H1 (cell line): Measurements from ENCODE around the gene RNF212B. TPM values are rescaled to one million over a fixed set of nuclear protein-coding genes. Genes with fewer than 3 reads are reported as not detected.
A peak's percentile ranks its signal among the peaks of the same experiment; 100 is the strongest.

Experiments
- CTCF ChIA-PET: fragments of 300-600 bp; sonication (Branson Sonifier 250); formaldehyde crosslinking; loops from one replicate; lab custom pipeline; 2021; ENCODE audit not compliant: partially characterized antibody; lab: Charles Lee
- POLR2A ChIA-PET: fragments of 300-600 bp; sonication (Branson Sonifier 250); formaldehyde crosslinking; loops from one replicate; lab custom pipeline; 2021; ENCODE audit warnings: inconsistent platforms; ENCODE audit not compliant: partially characterized antibody; lab: Charles Lee
- DNase-seq, 2 experiments: peaks; one replicate each; pipeline versions ENCODE4 v3.0.0 to v3.0.0-alpha.2; 2010 to 2022; ENCODE audit warnings: low spot score in 2 of 2, low read depth in 1 of 2, mixed read lengths in 1 of 2
- FAIRE-seq: peaks from 2 replicates; lab custom pipeline; 2011; peaks lifted over from hg19 to GRCh38; lab: Jason Lieb, UNC
- H2AFZ ChIP-seq: 2 replicates; pipeline ENCODE4 v1.8.1; 2012; ENCODE audit warnings: low read length, inconsistent platforms
- H2AK5ac ChIP-seq: 2 replicates; pipeline ENCODE4 v1.6.1; 2013; ENCODE audit warnings: low read depth, low read length
- H2BK120ac ChIP-seq: replicated peaks from 2 replicates; pipeline ENCODE3; 2013; ENCODE audit warnings: low read depth, low read length, inconsistent platforms
- H2BK12ac ChIP-seq: 2 replicates; pipeline ENCODE4 v1.6.1; 2013; ENCODE audit warnings: low read depth, low read length
- H2BK15ac ChIP-seq: 2 replicates; pipeline ENCODE4 v1.6.1; 2013; ENCODE audit warnings: low read length
- H2BK20ac ChIP-seq: 2 replicates; pipeline ENCODE4 v1.6.1; 2013; ENCODE audit warnings: low read length
- H2BK5ac ChIP-seq: 2 replicates; pipeline ENCODE4 v1.6.1; 2013; ENCODE audit warnings: low read depth, low read length
- H3K14ac ChIP-seq: 2 replicates; pipeline ENCODE4 v1.6.1; 2013; ENCODE audit warnings: inconsistent platforms; ENCODE audit not compliant: insufficient read length
- H3K18ac ChIP-seq: 2 replicates; pipeline ENCODE4 v1.6.1; 2013; ENCODE audit warnings: low read length; ENCODE audit errors: extremely low read depth
- H3K23ac ChIP-seq: 2 replicates; pipeline ENCODE4 v1.6.1; 2013; ENCODE audit warnings: inconsistent platforms; ENCODE audit not compliant: insufficient read length
- H3K23me2 ChIP-seq: 2 replicates; pipeline ENCODE4 v1.6.1; 2013; ENCODE audit warnings: low read depth, low read length
- H3K27ac ChIP-seq: 2 replicates; pipeline ENCODE4 v1.6.1; 2011; ENCODE audit warnings: low read depth, low read length, inconsistent platforms
- H3K27me3 ChIP-seq, 4 experiments: replicated peaks in 1 of 4; 1 replicate in 1 of 4; 2 replicates in 3 of 4; pipeline versions ENCODE4 v1.6.1 to v1.8.1; 2011 to 2013; ENCODE audit warnings: low read length in 3 of 4, mild to moderate bottlenecking in 3 of 4, inconsistent platforms in 2 of 4, mixed read lengths in 2 of 4, moderate library complexity in 1 of 4; ENCODE audit not compliant: control insufficient read depth in 3 of 4, insufficient read depth in 3 of 4; ENCODE audit errors: extremely low read depth in 1 of 4
- H3K36me3 ChIP-seq, 4 experiments: 2 replicates each; pipeline versions ENCODE4 v1.6.1 to v1.8.1; 2011 to 2013; ENCODE audit warnings: mild to moderate bottlenecking in 4 of 4, low read length in 3 of 4, moderate library complexity in 2 of 4, control low read depth in 1 of 4, inconsistent platforms in 1 of 4; ENCODE audit not compliant: insufficient read depth in 4 of 4, control insufficient read depth in 2 of 4
- H3K4ac ChIP-seq: replicated peaks from 2 replicates; pipeline ENCODE3; 2013; ENCODE audit warnings: low read length, low read depth, mixed read lengths, inconsistent platforms; ENCODE audit not compliant: insufficient read length
- H3K4me1 ChIP-seq, 4 experiments: replicated peaks in 1 of 4; 1 replicate in 1 of 4; 2 replicates in 3 of 4; pipeline versions ENCODE4 v1.6.1 to v1.8.1; 2011 to 2013; ENCODE audit warnings: low read length in 3 of 4, inconsistent platforms in 2 of 4, mixed read lengths in 1 of 4; ENCODE audit not compliant: insufficient read depth in 4 of 4, control insufficient read depth in 3 of 4
- H3K4me2 ChIP-seq, 2 experiments: 2 replicates each; pipeline versions ENCODE4 v1.6.1 to v1.8.1; 2011 to 2013; ENCODE audit warnings: low read depth in 2 of 2, low read length in 2 of 2, control low read depth in 1 of 2, inconsistent platforms in 1 of 2, mild to moderate bottlenecking in 1 of 2; ENCODE audit not compliant: insufficient read depth in 1 of 2
- H3K4me3 ChIP-seq, 4 experiments: fragments of 200-600, 300-600 bp in 1 of 4; sonication (generic), shearing (Covaris generic), sonication (Bioruptor Twin) in 1 of 4; 2 replicates each; pipeline versions ENCODE4 v1.5.1 to v1.8.1; 2011 to 2016; ENCODE audit warnings: low read length in 4 of 4, low read depth in 3 of 4, control low read depth in 2 of 4, inconsistent platforms in 2 of 4, mild to moderate bottlenecking in 2 of 4, mixed read lengths in 1 of 4, moderate library complexity in 1 of 4; ENCODE audit not compliant: insufficient read depth in 2 of 4; ENCODE audit errors: extremely low read depth in 1 of 4
- H3K56ac ChIP-seq: replicated peaks from 2 replicates; pipeline ENCODE3; 2013; ENCODE audit warnings: low read depth, mild to moderate bottlenecking, mixed read lengths, low read length, inconsistent platforms; ENCODE audit not compliant: insufficient read length
- H3K79me1 ChIP-seq: 2 replicates; pipeline ENCODE4 v1.6.1; 2013; ENCODE audit warnings: low read depth, low read length, control low read depth
- H3K79me2 ChIP-seq, 2 experiments: 2 replicates each; pipeline versions ENCODE4 v1.6.1 to v1.8.1; 2012 to 2013; ENCODE audit warnings: low read length in 2 of 2, mild to moderate bottlenecking in 2 of 2, inconsistent platforms in 1 of 2; ENCODE audit not compliant: insufficient read depth in 2 of 2, control insufficient read depth in 1 of 2
- H3K9ac ChIP-seq, 4 experiments: replicated peaks in 1 of 4; 1 replicate in 1 of 4; 2 replicates in 3 of 4; pipeline versions ENCODE4 v1.6.1 to v1.8.1; 2011 to 2013; ENCODE audit warnings: low read depth in 3 of 4, low read length in 3 of 4, control low read depth in 2 of 4, mild to moderate bottlenecking in 2 of 4, moderate library complexity in 2 of 4, inconsistent platforms in 1 of 4; ENCODE audit errors: extremely low read depth in 1 of 4
- H3K9me3 ChIP-seq, 2 experiments: 2 replicates each; pipeline versions ENCODE4 v1.6.1 to v1.8.1; 2012 to 2013; ENCODE audit warnings: mild to moderate bottlenecking in 2 of 2, moderate library complexity in 2 of 2, control low read depth in 1 of 2, inconsistent platforms in 1 of 2, low read depth in 1 of 2, low read length in 1 of 2, mixed read lengths in 1 of 2; ENCODE audit not compliant: insufficient read depth in 2 of 2
- H4K20me1 ChIP-seq, 2 experiments: replicated peaks in 1 of 2; 2 replicates each; pipeline versions ENCODE3 to v1.8.1; 2011 to 2013; ENCODE audit warnings: inconsistent platforms in 2 of 2, low read length in 2 of 2, mild to moderate bottlenecking in 1 of 2; ENCODE audit not compliant: insufficient read depth in 2 of 2, control insufficient read depth in 1 of 2
- H4K5ac ChIP-seq: 2 replicates; pipeline ENCODE4 v1.6.1; 2013; ENCODE audit warnings: low read length, low read depth, mixed read lengths, inconsistent platforms; ENCODE audit not compliant: insufficient read length
- H4K8ac ChIP-seq: 2 replicates; pipeline ENCODE4 v1.8.0; 2013; ENCODE audit warnings: mild to moderate bottlenecking, moderate library complexity, low read length, inconsistent platforms; ENCODE audit not compliant: insufficient read depth; ENCODE audit errors: extremely low read depth
- H4K91ac ChIP-seq: replicated peaks from 2 replicates; pipeline ENCODE3; 2013; ENCODE audit warnings: low read length, mixed read lengths, inconsistent platforms; ENCODE audit not compliant: insufficient read length
- ASH2L ChIP-seq: fragments of 200-600, 300-600 bp; sonication (generic); IDR thresholded peaks from one replicate; pipeline ENCODE4 v1.7.1; 2017; ENCODE audit warnings: low read length
- BRCA1 ChIP-seq: IDR thresholded peaks from 2 replicates; pipeline ENCODE4 v1.6.1; 2012; ENCODE audit warnings: low read depth, low read length, improper control_type of control experiment
- CBX5 ChIP-seq: fragments of 300-800, 300-1000 bp; sonication (generic); IDR thresholded peaks from 2 replicates; pipeline ENCODE4 v1.7.1; 2016; ENCODE audit warnings: antibody characterized with exemption, low read length, low read depth
- EZH2 ChIP-seq: fragments of 200-600 bp; sonication (generic); IDR thresholded peaks from 2 replicates; pipeline ENCODE4 v1.7.1; 2012; ENCODE audit warnings: low read depth, mild to moderate bottlenecking, moderate library complexity, low read length, inconsistent platforms; ENCODE audit not compliant: severe bottlenecking
- NRF1 ChIP-seq: IDR thresholded peaks from 2 replicates; pipeline ENCODE4 v1.6.1; 2011; ENCODE audit warnings: mild to moderate bottlenecking, low read depth, low read length, improper control_type of control experiment
- RAD21 ChIP-seq, 2 experiments: IDR thresholded peaks in 1 of 2; conservative IDR thresholded peaks in 1 of 2; 2 replicates each; pipeline ENCODE4 v1.6.1; 2011; ENCODE audit warnings: low read depth in 2 of 2, low read length in 2 of 2, improper control_type of control experiment in 1 of 2, inconsistent platforms in 1 of 2, mild to moderate bottlenecking in 1 of 2, moderate library complexity in 1 of 2
- RFX5 ChIP-seq: IDR thresholded peaks from 2 replicates; pipeline ENCODE4 v1.6.1; 2011; ENCODE audit warnings: low read depth, low read length, improper control_type of control experiment, borderline replicate concordance
- RXRA ChIP-seq: IDR thresholded peaks from 2 replicates; pipeline ENCODE4 v1.6.1; 2011; ENCODE audit warnings: low read depth, mild to moderate bottlenecking, low read length, moderate library complexity; ENCODE audit not compliant: insufficient read depth
- SIX5 ChIP-seq: IDR thresholded peaks from 2 replicates; pipeline ENCODE4 v1.6.1; 2011; ENCODE audit warnings: mild to moderate bottlenecking, low read depth, low read length
- TAF7 ChIP-seq: optimal IDR thresholded peaks from 2 replicates; pipeline ENCODE3; 2011; ENCODE audit warnings: low read depth, mild to moderate bottlenecking, inconsistent platforms, low read length, moderate library complexity, borderline replicate concordance
- WGBS, 2 experiments: shearing (Covaris generic) in 1 of 2; methylation state at CpG; one replicate each; pipeline versions ENCODE4 v1.1.6 to v1.1.7; 2013 to 2015; ENCODE audit warnings: low lambda C conversion rate in 2 of 2, mixed read lengths in 2 of 2, inconsistent platforms in 1 of 2, low coverage in 1 of 2, missing lambda C conversion rate in 1 of 2; ENCODE audit not compliant: insufficient replicate concordance in 2 of 2, insufficient coverage in 1 of 2, insufficient read length in 1 of 2; ENCODE audit errors: extremely low coverage in 1 of 2, missing lambda C conversion rate in 1 of 2; 5-methylcytosine and 5-hydroxymethylcytosine counted together
- polyA plus RNA-seq, 7 experiments: library from polyadenylated mRNA; depleted of rRNA in 3 of 7; stranded (reverse) in 5 of 7; unstranded in 2 of 7; fragments of >200 nt in 5 of 7; fragments of 200-250 nt in 2 of 7; gene quantifications; 1 replicate in 5 of 7; 2 replicates in 1 of 7; 4 replicates in 1 of 7; pipeline versions ENCODE4 v1.2.1 to v1.2.3, GENCODE V29; 2011 to 2013; ENCODE audit warnings: missing spikeins in 2 of 7, mixed read lengths in 2 of 7
- total RNA-seq: library from RNA; stranded (reverse); fragmentation: NEBNext Ultra II Directional; extraction: Animal tissue kit (Norgen Biotek cat#: 25700); gene quantifications from 2 replicates; pipeline ENCODE4 v1.2.1, GENCODE V29; 2021

Gene RNF212B
- total and polyA plus RNA-seq, 2 of the 8 experiments (the other 6 are each of a cell fraction or from before 2014, with no cell fraction given) = 0.95 to 1.2 TPM

DNA sequence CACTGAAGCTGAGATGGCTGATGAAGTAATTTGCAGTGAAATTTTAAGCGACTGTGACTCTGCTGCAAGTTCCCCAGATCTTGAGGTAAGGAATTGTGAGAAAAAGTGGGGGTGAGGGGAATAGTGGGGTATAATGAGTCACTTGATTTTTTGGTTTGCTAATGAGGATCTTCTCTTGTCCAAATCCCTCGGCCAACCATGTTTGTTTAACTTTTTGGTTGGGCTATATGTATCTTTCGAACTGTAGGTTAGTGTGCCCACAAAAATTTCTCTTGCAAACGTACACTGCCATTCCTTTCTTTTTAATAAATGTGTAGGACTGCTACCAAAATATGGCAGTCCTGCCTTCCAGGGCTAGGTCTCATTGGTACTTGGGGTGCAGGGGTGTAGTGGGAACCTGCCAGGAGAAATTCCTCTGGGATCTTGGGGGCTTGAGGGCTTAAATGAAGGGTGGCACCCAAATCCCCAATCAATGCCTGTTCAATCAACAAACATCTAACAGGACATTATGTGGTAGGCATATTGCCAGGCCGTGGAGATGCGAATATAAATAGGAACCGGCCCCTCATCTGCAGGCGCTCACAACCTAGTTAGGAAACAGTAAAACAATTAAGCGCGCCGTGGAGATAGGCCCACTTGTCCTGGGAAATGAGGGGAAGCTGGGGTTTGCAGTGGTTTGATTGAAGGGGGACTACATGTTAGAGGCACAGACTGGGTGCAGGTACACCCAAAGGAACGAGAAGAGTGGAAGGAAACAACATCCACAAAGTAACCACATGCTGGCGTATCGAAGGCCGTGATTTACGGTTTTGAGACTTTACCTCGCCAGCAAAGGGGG is 82.2 kb downstream of the RNF212B start:
- DNase-seq = peak in 1 of 2 experiments; percentile 28
- H2BK20ac ChIP-seq = 0 out of 2 replicates have a peak overlapping the region, but pooled peaks have one; percentile 23
- peak overlapping the region; percentile 56; the same call in 1 of the 2 replicates for H2AK5ac ChIP-seq
- H3K14ac ChIP-seq = no peak overlapping the region
- no peak overlapping the region for H2AFZ ChIP-seq
- no peak overlapping the region for H3K23ac ChIP-seq
- peak overlapping the region; percentile 96 for H2BK5ac ChIP-seq
- H3K56ac ChIP-seq = no peak overlapping the region
- no peak for FAIRE-seq
- peaks cover 11 to 17% of the 10 kb centered on the region in 2 experiments for H3K79me2 ChIP-seq
- H3K27me3 ChIP-seq = no peaks in the 10 kb centered on the region
- peaks cover 0 to 6% (median 2%) of the 10 kb centered on the region in 4 experiments; a peak in 6 of 7 replicates for H3K4me1 ChIP-seq
- H3K4me3 ChIP-seq = peak overlapping the region; percentile 35 to 62 (median 54)
- peak overlapping the region; percentile 85 to 98 for H3K4me2 ChIP-seq
- no peaks in the 10 kb centered on the region for H4K20me1 ChIP-seq
- H3K23me2 ChIP-seq = peaks cover 10% of the 10 kb centered on the region
- POLR2A ChIA-PET = interaction anchor here (0.6 to 4.7 kb wide), 15 partner anchors 13 to 849 kb away, joined by 3 to 48 read pairs (median 5); partner anchors contain the start of genes ACIN1, BCL2L2, C14orf119 and CMTM5
- peak overlapping the region; percentile 92 for H3K27ac ChIP-seq
- no peaks in the 10 kb centered on the region for H3K9me3 ChIP-seq
- peak overlapping the region; percentile 77 for H2BK12ac ChIP-seq
- peak overlapping the region; percentile 42; the same call in 1 of the 2 replicates for H3K18ac ChIP-seq
- 92% methylated on average over 17 of the region's 17 CpGs; no CpG with 5 or more reads in 1 of the 2 experiments for WGBS, 2 experiments
- 0 out of 2 replicates have a peak overlapping the region, but pooled peaks have one; percentile 31 for H2BK15ac ChIP-seq
- H2BK120ac ChIP-seq = no peak overlapping the region
- H3K9ac ChIP-seq = peak overlapping the region in 3 of 4 experiments; percentile 78 to 89 (median 79); a peak in 6 of 7 replicates
- peaks cover 8 to 27% (median 20%) of the 10 kb centered on the region in 4 experiments; a peak in 7 of 8 replicates for H3K36me3 ChIP-seq
- H4K91ac ChIP-seq = peak overlapping the region; percentile 88
- no peak overlapping the region for H3K4ac ChIP-seq
- H4K8ac ChIP-seq = peak overlapping the region; percentile 96; the same call in 1 of the 2 replicates
- peak overlapping the region; percentile 82 for H4K5ac ChIP-seq
- CTCF ChIA-PET = interaction anchor here (0.8 to 3.8 kb wide), 13 partner anchors 9 to 251 kb away, joined by 3 to 28 read pairs (median 4); partner anchors contain the start of genes BCL2L2 and SLC22A17
- H3K79me1 ChIP-seq = peaks cover 10% of the 10 kb centered on the region; the same call in 1 of the 2 replicates
- TF ChIP-seq RFX5 = no peak
- no peak for TF ChIP-seq CBX5
- no peak for TF ChIP-seq ASH2L
- no peak for TF ChIP-seq NRF1
- no peak for TF ChIP-seq RAD21 (IDR thresholded peaks at IDR 0.05 in 1 of 2, conservative IDR thresholded peaks at IDR 0.05 in 1 of 2; ENCODE audit: low read depth in 2 of 2, low read length in 2 of 2)
- no peak for TF ChIP-seq TAF7
- no peak for TF ChIP-seq RXRA
- no peak for TF ChIP-seq BRCA1
- no peak for TF ChIP-seq SIX5
- TF ChIP-seq EZH2 = no peak
